ENCODE results near the gene TEX36. TPM values are rescaled to one million over a fixed set of nuclear protein-coding genes. Genes with fewer than 3 reads are reported as not detected.
A peak's percentile ranks its signal among the peaks of the same experiment; 100 is the strongest.
"Not testable (repeated sequence)": the region's sequence is repeated elsewhere in the genome, so short reads cannot be mapped to it uniquely, and the experiment has no call there.

The TEX36 gene
- total RNA-seq, 2 donors from 2014 or later = not detected

- no peaks in the 10 kb centered on the region for H3K27me3 ChIP-seq (replicated peaks; ENCODE audit: insufficient read depth)
- no peak for DNase-seq (ENCODE audit: low spot score)
- under 1% methylated on average over 15 of the region's 15 CpGs for WGBS
- no peaks in the 10 kb centered on the region for H3K9me3 ChIP-seq
- no peak for TF ChIP-seq POLR2AphosphoS5 (IDR thresholded peaks at IDR 0.05)
- TF ChIP-seq POLR2A (IDR thresholded peaks at IDR 0.05) = no peak
- no peak for TF ChIP-seq CTCF (IDR thresholded peaks at IDR 0.05)
- intact Hi-C loops (cut with DNase I) = no loop called here
- H3K27ac ChIP-seq = peak overlapping the region; percentile 90 to 91
- no peaks in the 10 kb centered on the region for H3K36me3 ChIP-seq
- H3K4me1 ChIP-seq (replicated peaks) = no peaks in the 10 kb centered on the region
- H3K4me3 ChIP-seq = peak overlapping the region; percentile 76 to 86
Observed at GRCh38 chr10:125720002-125720382, 37.0 kb upstream of the TEX36 start.

GRCh38 chr10:125719173-125720001 lies 36.4 kb upstream of the TEX36 start, which contains the start of gene EDRF1:
Gene EDRF1 (plus strand): TSS chr10:125719709. CDS start chr10:125719808, 99 bp downstream.
- under 1% methylated on average over 68 of the region's 72 CpGs for WGBS
- intact Hi-C loops (cut with DNase I) = no loop called here
- DNase-seq (ENCODE audit: low spot score) = peak; percentile 98
- no peaks in the 10 kb centered on the region for H3K4me1 ChIP-seq (replicated peaks)
- no peaks in the 10 kb centered on the region for H3K27me3 ChIP-seq (replicated peaks; ENCODE audit: insufficient read depth)
- H3K36me3 ChIP-seq = no peaks in the 10 kb centered on the region
- H3K27ac ChIP-seq = peak within 1 kb of the TSS; percentile 90 to 91
- peak within 1 kb of the TSS; percentile 76 to 86 for H3K4me3 ChIP-seq
- no peaks in the 10 kb centered on the region for H3K9me3 ChIP-seq
- TF ChIP-seq POLR2A (IDR thresholded peaks at IDR 0.05) (peak; percentile 80), POLR2AphosphoS5 (IDR thresholded peaks at IDR 0.05) (peak; percentile 99), CTCF (IDR thresholded peaks at IDR 0.05) (peak in 2 of 4 experiments; percentile 13 to 30)

GRCh38 chr10:125714728-125715127 lies 31.8 kb upstream of the TEX36 start:
- H3K4me1 ChIP-seq (replicated peaks); DNase-seq (ENCODE audit: low spot score); H3K27me3 ChIP-seq (replicated peaks; ENCODE audit: insufficient read depth); H3K4me3 ChIP-seq; H3K27ac ChIP-seq; H3K36me3 ChIP-seq; H3K9me3 ChIP-seq; intact Hi-C loops (cut with DNase I): not testable (repeated sequence)
- 95% methylated on average over 4 of the region's 4 CpGs for WGBS

GRCh38 chr10:125711110-125711750 lies 28.3 kb upstream of the TEX36 start:
- no peaks in the 10 kb centered on the region for H3K27me3 ChIP-seq (replicated peaks; ENCODE audit: insufficient read depth)
- H3K9me3 ChIP-seq = no peaks in the 10 kb centered on the region
- intact Hi-C loops (cut with DNase I) = no loop called here
- no peak overlapping the region for H3K4me3 ChIP-seq
- TF ChIP-seq CTCF (IDR thresholded peaks at IDR 0.05) (no peak), POLR2AphosphoS5 (IDR thresholded peaks at IDR 0.05) (no peak), POLR2A (IDR thresholded peaks at IDR 0.05) (no peak)
- H3K27ac ChIP-seq = no peak overlapping the region
- H3K4me1 ChIP-seq (replicated peaks) = no peaks in the 10 kb centered on the region
- WGBS = 91% methylated on average over 3 of the region's 3 CpGs
- no peak for DNase-seq (ENCODE audit: low spot score)
- H3K36me3 ChIP-seq = no peaks in the 10 kb centered on the region

- no peak overlapping the region for H3K4me3 ChIP-seq
- WGBS = 45% methylated on average over 12 of the region's 12 CpGs
- no peaks in the 10 kb centered on the region for H3K36me3 ChIP-seq
- no peak for DNase-seq (ENCODE audit: low spot score)
- H3K27me3 ChIP-seq (replicated peaks; ENCODE audit: insufficient read depth) = no peaks in the 10 kb centered on the region
- peak overlapping the region in 1 of 2 donors; percentile 34 for H3K27ac ChIP-seq
- H3K9me3 ChIP-seq = no peaks in the 10 kb centered on the region
- intact Hi-C loops (cut with DNase I) = no loop called here
- TF ChIP-seq POLR2AphosphoS5 (IDR thresholded peaks at IDR 0.05) = no peak
- TF ChIP-seq CTCF (IDR thresholded peaks at IDR 0.05) = no peak
- TF ChIP-seq POLR2A (IDR thresholded peaks at IDR 0.05) = no peak
- no peaks in the 10 kb centered on the region for H3K4me1 ChIP-seq (replicated peaks)
Observed at GRCh38 chr10:125709553-125710474, 26.9 kb upstream of the TEX36 start.
